SK-N-MC (cell line): ENCODE measurements around the gene MARCOL.

Experiments used
- EZH2 ChIP-seq: fragments of 200-600 bp; sonication (generic); IDR thresholded peaks from one replicate; pipeline ENCODE4 v1.6.1; 2017; ENCODE audit warnings: antibody characterized with exemption
- POLR2AphosphoS5 ChIP-seq: IDR thresholded peaks from 2 replicates; pipeline ENCODE4 v1.6.1; 2012; ENCODE audit warnings: mild to moderate bottlenecking, low read depth, low read length, borderline replicate concordance

GRCh38 chr5:148261221-148261620, 22.9 kb downstream of the MARCOL start:
- TF ChIP-seq POLR2AphosphoS5 (no peak), EZH2 (no peak)
